D721Med (cell line): ENCODE data around the gene TLNRD1.
A peak's percentile ranks its signal among the peaks of the same experiment; 100 is the strongest.

ENCODE experiments used
- DNase-seq: peaks from one replicate; pipeline ENCODE4 v3.0.0; 2011; ENCODE audit warnings: low spot score; ENCODE audit not compliant: insufficient read length
- FAIRE-seq: peaks from 2 replicates; lab custom pipeline; 2011; peaks lifted over from hg19 to GRCh38; lab: Jason Lieb, UNC
- TF ChIP-seq, protein P1 (sequence below): IDR thresholded peaks from 2 replicates; pipeline ENCODE4 v1.5.1; 2012; ENCODE audit warnings: mild to moderate bottlenecking, control low read depth; ENCODE audit not compliant: insufficient read depth; ENCODE audit errors: missing control alignments

The TLNRD1 gene

GRCh38 chr15:80970658-80971057 is 30.1 kb upstream of the TLNRD1 start:
- TF ChIP-seq, protein P1, sequence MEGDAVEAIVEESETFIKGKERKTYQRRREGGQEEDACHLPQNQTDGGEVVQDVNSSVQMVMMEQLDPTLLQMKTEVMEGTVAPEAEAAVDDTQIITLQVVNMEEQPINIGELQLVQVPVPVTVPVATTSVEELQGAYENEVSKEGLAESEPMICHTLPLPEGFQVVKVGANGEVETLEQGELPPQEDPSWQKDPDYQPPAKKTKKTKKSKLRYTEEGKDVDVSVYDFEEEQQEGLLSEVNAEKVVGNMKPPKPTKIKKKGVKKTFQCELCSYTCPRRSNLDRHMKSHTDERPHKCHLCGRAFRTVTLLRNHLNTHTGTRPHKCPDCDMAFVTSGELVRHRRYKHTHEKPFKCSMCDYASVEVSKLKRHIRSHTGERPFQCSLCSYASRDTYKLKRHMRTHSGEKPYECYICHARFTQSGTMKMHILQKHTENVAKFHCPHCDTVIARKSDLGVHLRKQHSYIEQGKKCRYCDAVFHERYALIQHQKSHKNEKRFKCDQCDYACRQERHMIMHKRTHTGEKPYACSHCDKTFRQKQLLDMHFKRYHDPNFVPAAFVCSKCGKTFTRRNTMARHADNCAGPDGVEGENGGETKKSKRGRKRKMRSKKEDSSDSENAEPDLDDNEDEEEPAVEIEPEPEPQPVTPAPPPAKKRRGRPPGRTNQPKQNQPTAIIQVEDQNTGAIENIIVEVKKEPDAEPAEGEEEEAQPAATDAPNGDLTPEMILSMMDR, result no peak
- DNase-seq (no peak), FAIRE-seq (no peak)

- TF ChIP-seq, protein P1, result no peak
- no peak for FAIRE-seq
Measured at GRCh38 chr15:80971143-80971542, 29.6 kb upstream of the TLNRD1 start.

GRCh38 chr15:80972276-80972675 is 28.4 kb upstream of the TLNRD1 start:
- TF ChIP-seq, protein P1, result no peak
- FAIRE-seq (no peak), DNase-seq (no peak)

More at GRCh38 chr15:80971143-80971542, 29.6 kb upstream of the TLNRD1 start:
- DNase-seq, result no peak

DNA sequence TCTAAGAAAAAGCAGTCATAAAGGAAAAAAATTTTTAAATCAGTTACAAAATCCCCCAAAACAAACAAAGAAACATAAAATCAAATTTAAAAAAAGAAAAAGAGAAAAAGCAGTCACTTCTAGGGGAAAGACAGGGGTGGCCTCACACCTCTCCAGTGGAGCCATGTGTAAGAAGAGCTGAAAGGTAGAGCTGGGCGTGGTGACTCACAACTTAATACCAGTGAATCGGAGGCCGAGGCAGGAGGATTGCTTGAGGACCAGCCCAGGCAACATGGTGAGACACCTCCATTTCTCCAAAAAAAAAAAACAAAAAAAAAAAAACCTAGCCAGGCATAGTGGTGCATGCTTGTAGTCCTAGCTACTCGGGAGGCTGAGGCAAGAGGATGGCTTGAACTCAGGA is 25.8 kb upstream of the TLNRD1 start:
- FAIRE-seq (no peak), DNase-seq (no peak)
- TF ChIP-seq, protein P1, result no peak

DNA sequence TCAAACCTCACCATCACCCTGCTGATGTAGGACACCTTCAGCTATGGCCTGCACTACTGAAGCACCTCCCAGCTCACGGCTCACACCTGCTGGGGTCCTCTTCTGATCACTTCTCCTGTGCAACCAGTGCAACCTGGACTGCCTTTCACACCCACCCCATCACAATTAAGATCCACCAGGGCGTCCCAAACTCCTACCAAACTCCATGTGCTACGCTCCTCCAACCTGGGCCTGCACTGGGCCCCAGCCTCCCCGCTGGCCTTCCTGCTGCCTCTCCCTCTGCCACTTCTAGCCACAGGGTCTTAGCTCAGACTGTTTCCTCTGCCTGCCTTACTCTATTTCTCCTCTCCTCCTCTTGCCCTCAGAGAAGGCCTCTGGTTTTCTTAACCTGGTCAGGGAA is 23.9 kb upstream of the TLNRD1 start:
- no peak for DNase-seq
- FAIRE-seq, result no peak
- TF ChIP-seq, protein P1, result no peak

DNA sequence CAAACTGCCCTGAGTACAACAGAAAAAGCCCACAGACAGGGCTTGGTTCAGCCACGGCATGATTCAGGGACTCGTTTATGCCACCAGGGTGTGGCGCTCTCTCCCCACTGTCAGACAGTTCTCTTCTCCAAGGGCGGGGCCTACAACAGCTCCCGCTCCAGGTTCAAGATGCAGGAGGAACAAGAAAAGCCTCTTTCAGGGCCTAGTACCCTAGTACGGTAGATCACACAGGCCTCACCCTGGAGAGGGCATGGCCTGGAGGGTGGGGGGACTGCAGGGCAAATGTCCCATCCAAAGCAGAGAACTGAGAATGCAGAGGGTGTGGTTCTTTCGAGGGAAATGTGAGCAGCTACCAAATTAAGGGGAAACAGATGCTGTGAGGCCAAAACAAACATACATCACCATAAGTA is 23.1 kb upstream of the TLNRD1 start:
- FAIRE-seq (no peak), DNase-seq (peak; percentile 72)
- TF ChIP-seq, protein P1, result peak; percentile 71

DNA sequence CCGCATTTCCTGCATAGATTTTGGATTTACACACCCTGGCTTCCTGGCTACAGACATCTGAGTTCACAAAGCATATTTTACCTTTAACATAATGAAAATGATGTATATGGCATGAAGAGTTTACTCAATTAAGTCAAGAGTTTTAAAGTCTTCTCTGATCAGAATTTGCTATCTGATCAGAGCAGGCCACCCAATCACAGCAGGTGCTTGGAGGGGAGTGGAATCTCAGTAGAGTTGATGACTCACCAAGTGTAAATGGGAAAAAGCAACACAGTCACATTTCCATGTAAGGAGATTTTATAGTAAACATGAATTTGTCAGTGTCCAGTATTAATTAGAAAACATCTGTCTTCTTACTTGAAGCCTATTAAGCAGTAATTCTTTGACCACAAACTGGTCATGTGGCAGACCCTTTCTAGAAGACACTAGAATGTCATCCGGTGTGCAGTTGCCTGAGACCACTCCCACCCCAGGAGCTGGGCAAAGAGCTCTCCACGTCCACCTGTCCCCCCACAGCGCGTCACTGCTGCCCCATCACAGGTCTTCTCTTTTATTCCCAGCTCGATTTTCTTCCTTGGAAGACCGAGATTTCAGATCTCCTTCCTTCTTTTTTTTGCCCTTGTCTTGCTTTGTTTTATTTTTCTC is 21.9 kb upstream of the TLNRD1 start:
- no peak for FAIRE-seq
- DNase-seq, result no peak
- TF ChIP-seq, protein P1, result no peak
